ENCODE data around the gene SLC23A3.

GRCh38 chr2:219112062-219112406 is 57.8 kb downstream of the SLC23A3 start:
- TF ChIP-seq MAX (IDR thresholded peaks at IDR 0.05) (no peak), TAF1 (IDR thresholded peaks at IDR 0.05; ENCODE audit: low read depth) (no peak), RAD21 (IDR thresholded peaks at IDR 0.05; ENCODE audit: low read depth) (no peak), EP300 (IDR thresholded peaks at IDR 0.05; ENCODE audit: borderline replicate concordance) (no peak), CEBPB (IDR thresholded peaks at IDR 0.05) (no peak), REST (IDR thresholded peaks at IDR 0.05; ENCODE audit: low read depth) (no peak), YY1 (IDR thresholded peaks at IDR 0.05; ENCODE audit: low read depth) (no peak), CREB1 (IDR thresholded peaks at IDR 0.05; ENCODE audit: low read depth) (no peak), EGR1 (IDR thresholded peaks at IDR 0.05) (no peak), ZBTB7A (IDR thresholded peaks at IDR 0.05; ENCODE audit: low read depth) (no peak), NFIC (IDR thresholded peaks at IDR 0.05) (no peak), FOXM1 (IDR thresholded peaks at IDR 0.05; ENCODE audit: borderline replicate concordance, low read depth) (no peak), TCF12 (IDR thresholded peaks at IDR 0.05; ENCODE audit: low read depth) (no peak)

All from Ishikawa (cell line).